GM19240 (cell line): ENCODE data around the gene BMP5.

ENCODE experiments used
- DNase-seq: peaks from one replicate; pipeline ENCODE4 v3.0.0; 2011; ENCODE audit warnings: low spot score; ENCODE audit not compliant: insufficient read length

The BMP5 gene

DNA sequence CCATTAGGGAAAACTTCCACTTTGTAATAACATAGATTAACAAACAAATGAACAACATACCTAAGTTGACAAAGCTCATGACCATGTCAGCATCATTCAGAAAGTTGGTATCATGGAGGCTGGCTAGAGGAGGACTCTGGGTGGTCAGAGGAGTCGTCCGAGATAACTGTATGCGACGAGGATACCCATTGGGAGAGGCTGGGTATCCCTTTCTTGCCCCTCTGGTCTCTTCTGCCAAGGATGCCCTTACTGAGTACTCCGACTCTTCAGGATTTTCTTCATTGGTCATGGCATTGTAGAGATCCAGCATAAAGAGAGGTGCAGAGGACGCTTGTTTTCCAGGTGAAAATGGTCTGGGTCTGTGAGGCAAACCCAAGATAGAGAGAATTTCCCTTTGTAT is 1.1 kb downstream of the BMP5 start:
- DNase-seq, result no peak

GRCh38 chr6:55872866-55873265 is 2.5 kb downstream of the BMP5 start:
- DNase-seq, result no peak

GRCh38 chr6:55870181-55870813 is 5.1 kb downstream of the BMP5 start:
- no peak for DNase-seq

DNA sequence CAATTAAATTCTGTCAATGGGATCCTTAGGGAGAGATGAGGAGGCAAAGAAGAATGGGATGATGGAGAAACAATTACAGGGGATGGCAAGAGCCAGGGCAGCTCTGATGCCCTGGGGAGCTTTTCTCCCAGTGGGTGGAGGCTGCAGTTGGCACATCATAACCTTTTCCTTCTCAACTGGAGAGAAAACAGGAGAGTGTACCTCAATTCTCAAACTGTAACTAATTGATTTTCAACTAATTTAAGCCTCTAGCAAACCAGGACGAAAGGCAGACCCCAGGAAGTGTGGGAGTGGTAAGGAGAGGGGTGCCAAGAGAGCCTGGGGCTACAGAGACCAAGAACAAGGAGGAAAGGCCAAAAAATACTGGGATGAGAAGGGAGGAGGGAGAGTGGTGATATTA is 5.7 kb downstream of the BMP5 start:
- no peak for DNase-seq

GRCh38 chr6:55868771-55869479 is 6.5 kb downstream of the BMP5 start:
- DNase-seq, result no peak

- DNase-seq, result no peak
Observed at GRCh38 chr6:55868176-55868575, 7.2 kb downstream of the BMP5 start.

DNA sequence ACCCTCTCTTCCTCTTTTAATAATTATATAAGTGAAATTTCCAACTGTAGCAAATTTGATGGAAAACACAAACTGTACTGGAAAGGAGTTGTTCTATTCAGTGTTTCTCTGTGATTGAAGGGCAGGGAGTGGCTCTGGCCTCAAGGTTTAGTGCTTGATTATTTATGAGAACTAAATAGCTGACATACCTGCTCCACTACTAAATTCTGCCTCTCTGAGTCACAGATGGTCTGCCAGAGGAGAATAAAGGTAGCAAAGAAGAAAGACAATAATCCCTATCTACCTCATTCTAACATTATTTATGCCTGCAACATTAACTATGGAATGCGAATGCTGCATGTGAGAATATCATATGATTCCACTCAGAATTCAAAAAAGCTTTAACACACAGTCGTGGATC is 9.3 kb downstream of the BMP5 start:
- no peak for DNase-seq

- DNase-seq, result no peak
Observed at GRCh38 chr6:55853008-55854001, 22.1 kb downstream of the BMP5 start.

GRCh38 chr6:55841341-55841740 is 34.0 kb downstream of the BMP5 start:
- no peak for DNase-seq

- no peak for DNase-seq
Observed at GRCh38 chr6:55839080-55839479, 36.3 kb downstream of the BMP5 start.

DNA sequence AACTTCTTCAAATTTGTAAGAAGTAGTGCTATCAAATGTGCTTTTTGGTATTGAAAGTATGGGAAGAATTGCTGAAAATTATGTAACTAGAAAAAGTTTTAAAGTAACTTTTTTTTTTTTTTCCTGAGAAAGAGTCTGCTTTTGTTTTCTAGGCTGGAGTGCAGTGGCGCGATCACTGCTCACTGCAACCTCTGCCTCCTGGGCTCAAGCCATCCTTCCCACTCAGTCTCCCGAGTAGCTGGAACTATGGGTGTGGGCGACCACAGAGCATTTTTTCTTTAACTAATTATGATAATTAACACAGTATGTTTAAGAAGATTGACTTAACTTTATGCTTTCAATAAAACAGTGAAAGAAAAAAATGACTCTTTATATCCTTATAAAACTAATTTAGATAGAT is 38.4 kb downstream of the BMP5 start:
- DNase-seq, result no peak

DNA sequence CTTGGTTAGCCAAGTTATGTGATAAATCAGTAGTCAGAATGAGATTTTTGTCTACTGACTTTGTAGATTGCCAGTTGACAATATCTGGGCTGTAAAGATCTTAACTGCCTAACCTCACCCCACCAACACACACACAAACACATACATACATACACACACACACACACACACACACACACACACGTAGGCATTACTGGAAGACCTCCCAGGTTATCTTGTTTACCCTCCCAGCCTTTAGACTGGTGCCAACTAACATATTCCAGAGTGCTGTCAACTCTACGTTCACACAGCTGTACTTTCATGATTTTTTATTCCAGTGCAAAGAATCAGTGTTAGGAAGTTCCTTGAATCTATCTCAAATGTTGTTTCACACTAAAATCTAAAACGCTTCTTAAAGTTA is 38.9 kb downstream of the BMP5 start:
- DNase-seq, result no peak

DNA sequence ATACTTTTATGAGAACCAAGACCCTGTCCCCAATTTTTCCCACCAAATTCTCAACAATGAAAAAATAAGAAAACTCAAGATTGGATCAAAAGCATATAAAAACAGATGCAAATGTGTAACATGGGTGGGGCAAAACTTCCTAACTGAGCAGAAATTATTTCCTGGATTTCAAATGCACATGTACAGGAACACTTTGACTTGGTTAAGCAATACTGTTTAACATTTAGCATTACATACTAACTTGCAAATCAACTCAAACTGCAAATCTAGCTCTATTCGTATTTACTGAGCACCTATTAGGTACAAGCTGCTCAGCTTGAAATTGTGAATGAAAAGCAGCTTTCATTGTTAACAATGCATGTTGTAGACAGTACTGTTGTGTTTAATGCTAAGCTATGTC is 40.2 kb downstream of the BMP5 start:
- no peak for DNase-seq

DNA sequence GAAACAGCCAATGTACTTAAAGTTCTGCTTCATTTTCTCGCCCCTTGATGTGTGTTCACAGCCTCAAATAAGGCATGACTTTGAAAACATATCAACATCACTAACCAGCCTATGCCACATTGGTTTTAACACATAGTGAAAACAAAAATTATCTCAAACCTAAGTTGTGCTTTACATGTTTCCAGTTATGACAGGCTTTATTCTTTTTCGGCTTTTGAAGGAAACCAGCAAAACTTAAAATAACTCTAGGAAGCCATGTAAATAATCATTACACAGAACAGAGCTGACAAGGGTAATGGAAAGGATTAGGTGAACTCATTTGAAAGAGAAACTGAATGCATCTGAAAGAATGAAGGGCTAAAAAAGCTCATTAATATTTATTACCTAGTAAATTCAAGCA is 42.1 kb downstream of the BMP5 start:
- no peak for DNase-seq

GRCh38 chr6:55827818-55828522 is 47.4 kb downstream of the BMP5 start:
- DNase-seq, result no peak

- no peak for DNase-seq
Observed at GRCh38 chr6:55826941-55827340, 48.4 kb downstream of the BMP5 start.

DNA sequence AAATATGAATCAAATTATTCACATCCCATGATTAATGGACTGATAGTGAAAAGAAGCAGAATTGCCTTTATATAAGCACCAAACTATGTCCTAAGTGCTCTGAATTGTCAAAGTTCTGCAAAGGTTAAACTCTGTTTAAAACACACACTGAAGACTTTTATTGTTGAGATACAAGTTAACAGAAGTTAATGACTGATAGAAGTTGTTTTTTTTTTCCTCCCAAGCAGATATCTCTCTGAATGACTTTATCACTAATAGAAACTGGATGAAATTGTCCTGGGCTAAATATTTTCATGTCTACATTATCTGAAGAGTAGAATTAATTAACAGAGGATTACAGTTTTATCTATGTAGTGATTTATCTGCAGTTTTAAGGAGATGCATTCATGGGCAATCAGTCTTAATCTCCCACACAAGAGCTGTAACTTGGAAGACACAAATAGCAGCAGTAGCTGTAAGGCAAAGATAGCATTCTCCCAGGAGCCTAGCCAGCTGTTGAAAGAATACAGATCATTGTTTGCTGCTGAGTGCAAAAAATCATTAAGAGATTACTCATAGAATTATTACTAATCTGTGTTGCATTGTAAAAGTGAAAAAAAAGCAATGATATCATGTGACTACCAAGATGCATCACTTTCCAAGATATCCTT is 49.9 kb downstream of the BMP5 start:
- no peak for DNase-seq

DNA sequence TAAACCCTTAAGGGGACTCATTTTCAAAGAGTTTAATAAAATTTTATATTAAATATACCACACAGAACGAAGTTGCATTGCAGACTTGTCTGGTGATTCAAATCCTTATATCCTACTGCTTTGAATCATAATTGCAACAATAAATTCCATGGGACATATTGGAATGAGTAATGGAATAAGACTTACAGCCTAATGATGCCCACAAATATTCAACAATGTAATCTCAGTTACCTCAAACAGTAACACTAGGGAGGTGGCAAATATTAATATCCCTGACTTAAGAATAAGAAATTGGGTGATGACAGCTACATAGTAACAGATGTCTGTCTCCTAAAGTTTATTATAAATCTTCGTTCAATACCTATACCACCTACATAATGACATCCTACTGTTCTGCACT is 52.6 kb downstream of the BMP5 start:
- DNase-seq, result no peak

- no peak for DNase-seq
Observed at GRCh38 chr6:55822005-55822404, 53.4 kb downstream of the BMP5 start.

DNA sequence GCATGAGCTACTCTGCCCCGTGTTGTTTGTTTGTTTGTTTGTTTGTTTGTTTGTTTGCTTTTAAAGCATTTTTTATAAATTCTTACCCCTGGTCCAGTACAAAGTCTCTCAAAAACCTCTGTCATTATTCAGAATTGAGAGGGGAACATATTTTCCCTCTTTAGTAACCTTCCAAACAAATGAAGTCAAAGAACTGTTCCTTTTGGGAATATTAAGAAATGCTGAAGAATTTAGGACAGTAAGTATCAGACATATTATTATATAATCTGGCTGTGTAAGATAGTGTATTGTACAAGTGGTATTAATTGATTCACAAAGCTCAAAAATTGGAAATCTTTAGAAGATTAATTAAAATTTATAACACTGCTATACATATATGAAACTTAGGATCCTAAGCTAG is 54.7 kb downstream of the BMP5 start:
- DNase-seq, result no peak

GRCh38 chr6:55819811-55820210 is 55.6 kb downstream of the BMP5 start:
- DNase-seq, result no peak
